HG03139 (cell line): ENCODE data around the gene ZSWIM2.
A peak's percentile ranks its signal among the peaks of the same experiment; 100 is the strongest.
"Not testable (repeated sequence)": the region's sequence is repeated elsewhere in the genome, so short reads cannot be mapped to it uniquely, and the experiment has no call there.

Experiments
- ATAC-seq: cut with Tn5 transposase; IDR thresholded peaks from one replicate; pipeline ENCODE4 v1.9.1; 2021; ENCODE audit not compliant: unreplicated experiment

Gene ZSWIM2

GRCh38 chr2:186848873-186849578, at the start of gene ZSWIM2:
ZSWIM2 (minus strand) TSS chr2:186849170; CDS start chr2:186849130, 40 bp downstream.
- ATAC-seq: no peak

- not testable (repeated sequence) for ATAC-seq
Measured at GRCh38 chr2:186896220-186896619, 47.2 kb upstream of the ZSWIM2 start.

GRCh38 chr2:186895451-186895850, 46.5 kb upstream of the ZSWIM2 start:
- ATAC-seq: no peak

- ATAC-seq: no peak
Measured at GRCh38 chr2:186894478-186894877, 45.5 kb upstream of the ZSWIM2 start.

- ATAC-seq: no peak
Measured at GRCh38 chr2:186892821-186893220, 43.9 kb upstream of the ZSWIM2 start.

GRCh38 chr2:186891185-186891621, 42.2 kb upstream of the ZSWIM2 start:
- ATAC-seq: no peak

GRCh38 chr2:186889101-186889879, 40.3 kb upstream of the ZSWIM2 start:
- ATAC-seq: no peak

- no peak for ATAC-seq
Measured at GRCh38 chr2:186887107-186888090, 38.4 kb upstream of the ZSWIM2 start.

GRCh38 chr2:186884587-186884986, 35.6 kb upstream of the ZSWIM2 start:
- ATAC-seq: no peak

- no peak for ATAC-seq
Measured at GRCh38 chr2:186883666-186884065, 34.7 kb upstream of the ZSWIM2 start.

- no peak for ATAC-seq
Measured at GRCh38 chr2:186882511-186883071, 33.6 kb upstream of the ZSWIM2 start.

GRCh38 chr2:186881660-186882059, 32.7 kb upstream of the ZSWIM2 start:
- ATAC-seq: no peak

- ATAC-seq: no peak
Measured at GRCh38 chr2:186879312-186879711, 30.3 kb upstream of the ZSWIM2 start.

GRCh38 chr2:186874713-186875112, 25.7 kb upstream of the ZSWIM2 start:
- ATAC-seq: no peak

- ATAC-seq: no peak
Measured at GRCh38 chr2:186871881-186872280, 22.9 kb upstream of the ZSWIM2 start.

GRCh38 chr2:186868344-186868743, 19.4 kb upstream of the ZSWIM2 start:
- no peak for ATAC-seq

GRCh38 chr2:186862869-186863709, 14.1 kb upstream of the ZSWIM2 start:
- ATAC-seq: peak; percentile 58

- ATAC-seq: no peak
Measured at GRCh38 chr2:186855216-186855615, 6.2 kb upstream of the ZSWIM2 start.

GRCh38 chr2:186853951-186854350, 5.0 kb upstream of the ZSWIM2 start:
- no peak for ATAC-seq

GRCh38 chr2:186852508-186852907, 3.5 kb upstream of the ZSWIM2 start:
- ATAC-seq: no peak
